H1 (cell line): ENCODE data around the gene CLPSL2. TPM values are rescaled to one million over a fixed set of nuclear protein-coding genes. Genes with fewer than 3 reads are reported as not detected.
A peak's percentile ranks its signal among the peaks of the same experiment; 100 is the strongest.

Experiments used
- CTCF ChIA-PET: fragments of 300-600 bp; sonication (Branson Sonifier 250); formaldehyde crosslinking; loops from one replicate; lab custom pipeline; 2021; ENCODE audit not compliant: partially characterized antibody; lab: Charles Lee
- POLR2A ChIA-PET: fragments of 300-600 bp; sonication (Branson Sonifier 250); formaldehyde crosslinking; loops from one replicate; lab custom pipeline; 2021; ENCODE audit warnings: inconsistent platforms; ENCODE audit not compliant: partially characterized antibody; lab: Charles Lee
- DNase-seq, 2 experiments: peaks; one replicate each; pipeline versions ENCODE4 v3.0.0 to v3.0.0-alpha.2; 2010 to 2022; ENCODE audit warnings: low spot score in 2 of 2, low read depth in 1 of 2, mixed read lengths in 1 of 2
- FAIRE-seq: peaks from 2 replicates; lab custom pipeline; 2011; peaks lifted over from hg19 to GRCh38; lab: Jason Lieb, UNC
- H2AFZ ChIP-seq: 2 replicates; pipeline ENCODE4 v1.8.1; 2012; ENCODE audit warnings: low read length, inconsistent platforms
- H2AK5ac ChIP-seq: 2 replicates; pipeline ENCODE4 v1.6.1; 2013; ENCODE audit warnings: low read depth, low read length
- H2BK120ac ChIP-seq: replicated peaks from 2 replicates; pipeline ENCODE3; 2013; ENCODE audit warnings: low read depth, low read length, inconsistent platforms
- H2BK12ac ChIP-seq: 2 replicates; pipeline ENCODE4 v1.6.1; 2013; ENCODE audit warnings: low read depth, low read length
- H2BK15ac ChIP-seq: 2 replicates; pipeline ENCODE4 v1.6.1; 2013; ENCODE audit warnings: low read length
- H2BK20ac ChIP-seq: 2 replicates; pipeline ENCODE4 v1.6.1; 2013; ENCODE audit warnings: low read length
- H2BK5ac ChIP-seq: 2 replicates; pipeline ENCODE4 v1.6.1; 2013; ENCODE audit warnings: low read depth, low read length
- H3K14ac ChIP-seq: 2 replicates; pipeline ENCODE4 v1.6.1; 2013; ENCODE audit warnings: inconsistent platforms; ENCODE audit not compliant: insufficient read length
- H3K18ac ChIP-seq: 2 replicates; pipeline ENCODE4 v1.6.1; 2013; ENCODE audit warnings: low read length; ENCODE audit errors: extremely low read depth
- H3K23ac ChIP-seq: 2 replicates; pipeline ENCODE4 v1.6.1; 2013; ENCODE audit warnings: inconsistent platforms; ENCODE audit not compliant: insufficient read length
- H3K23me2 ChIP-seq: 2 replicates; pipeline ENCODE4 v1.6.1; 2013; ENCODE audit warnings: low read depth, low read length
- H3K27ac ChIP-seq: 2 replicates; pipeline ENCODE4 v1.6.1; 2011; ENCODE audit warnings: low read depth, low read length, inconsistent platforms
- H3K27me3 ChIP-seq, 4 experiments: replicated peaks in 1 of 4; 1 replicate in 1 of 4; 2 replicates in 3 of 4; pipeline versions ENCODE4 v1.6.1 to v1.8.1; 2011 to 2013; ENCODE audit warnings: low read length in 3 of 4, mild to moderate bottlenecking in 3 of 4, inconsistent platforms in 2 of 4, mixed read lengths in 2 of 4, moderate library complexity in 1 of 4; ENCODE audit not compliant: control insufficient read depth in 3 of 4, insufficient read depth in 3 of 4; ENCODE audit errors: extremely low read depth in 1 of 4
- H3K36me3 ChIP-seq, 4 experiments: 2 replicates each; pipeline versions ENCODE4 v1.6.1 to v1.8.1; 2011 to 2013; ENCODE audit warnings: mild to moderate bottlenecking in 4 of 4, low read length in 3 of 4, moderate library complexity in 2 of 4, control low read depth in 1 of 4, inconsistent platforms in 1 of 4; ENCODE audit not compliant: insufficient read depth in 4 of 4, control insufficient read depth in 2 of 4
- H3K4ac ChIP-seq: replicated peaks from 2 replicates; pipeline ENCODE3; 2013; ENCODE audit warnings: low read length, low read depth, mixed read lengths, inconsistent platforms; ENCODE audit not compliant: insufficient read length
- H3K4me1 ChIP-seq, 4 experiments: replicated peaks in 1 of 4; 1 replicate in 1 of 4; 2 replicates in 3 of 4; pipeline versions ENCODE4 v1.6.1 to v1.8.1; 2011 to 2013; ENCODE audit warnings: low read length in 3 of 4, inconsistent platforms in 2 of 4, mixed read lengths in 1 of 4; ENCODE audit not compliant: insufficient read depth in 4 of 4, control insufficient read depth in 3 of 4
- H3K4me2 ChIP-seq, 2 experiments: 2 replicates each; pipeline versions ENCODE4 v1.6.1 to v1.8.1; 2011 to 2013; ENCODE audit warnings: low read depth in 2 of 2, low read length in 2 of 2, control low read depth in 1 of 2, inconsistent platforms in 1 of 2, mild to moderate bottlenecking in 1 of 2; ENCODE audit not compliant: insufficient read depth in 1 of 2
- H3K4me3 ChIP-seq, 4 experiments: fragments of 200-600, 300-600 bp in 1 of 4; sonication (generic), shearing (Covaris generic), sonication (Bioruptor Twin) in 1 of 4; 2 replicates each; pipeline versions ENCODE4 v1.5.1 to v1.8.1; 2011 to 2016; ENCODE audit warnings: low read length in 4 of 4, low read depth in 3 of 4, control low read depth in 2 of 4, inconsistent platforms in 2 of 4, mild to moderate bottlenecking in 2 of 4, mixed read lengths in 1 of 4, moderate library complexity in 1 of 4; ENCODE audit not compliant: insufficient read depth in 2 of 4; ENCODE audit errors: extremely low read depth in 1 of 4
- H3K56ac ChIP-seq: replicated peaks from 2 replicates; pipeline ENCODE3; 2013; ENCODE audit warnings: low read depth, mild to moderate bottlenecking, mixed read lengths, low read length, inconsistent platforms; ENCODE audit not compliant: insufficient read length
- H3K79me1 ChIP-seq: 2 replicates; pipeline ENCODE4 v1.6.1; 2013; ENCODE audit warnings: low read depth, low read length, control low read depth
- H3K79me2 ChIP-seq, 2 experiments: 2 replicates each; pipeline versions ENCODE4 v1.6.1 to v1.8.1; 2012 to 2013; ENCODE audit warnings: low read length in 2 of 2, mild to moderate bottlenecking in 2 of 2, inconsistent platforms in 1 of 2; ENCODE audit not compliant: insufficient read depth in 2 of 2, control insufficient read depth in 1 of 2
- H3K9ac ChIP-seq, 4 experiments: replicated peaks in 1 of 4; 1 replicate in 1 of 4; 2 replicates in 3 of 4; pipeline versions ENCODE4 v1.6.1 to v1.8.1; 2011 to 2013; ENCODE audit warnings: low read depth in 3 of 4, low read length in 3 of 4, control low read depth in 2 of 4, mild to moderate bottlenecking in 2 of 4, moderate library complexity in 2 of 4, inconsistent platforms in 1 of 4; ENCODE audit errors: extremely low read depth in 1 of 4
- H3K9me3 ChIP-seq, 2 experiments: 2 replicates each; pipeline versions ENCODE4 v1.6.1 to v1.8.1; 2012 to 2013; ENCODE audit warnings: mild to moderate bottlenecking in 2 of 2, moderate library complexity in 2 of 2, control low read depth in 1 of 2, inconsistent platforms in 1 of 2, low read depth in 1 of 2, low read length in 1 of 2, mixed read lengths in 1 of 2; ENCODE audit not compliant: insufficient read depth in 2 of 2
- H4K20me1 ChIP-seq, 2 experiments: replicated peaks in 1 of 2; 2 replicates each; pipeline versions ENCODE3 to v1.8.1; 2011 to 2013; ENCODE audit warnings: inconsistent platforms in 2 of 2, low read length in 2 of 2, mild to moderate bottlenecking in 1 of 2; ENCODE audit not compliant: insufficient read depth in 2 of 2, control insufficient read depth in 1 of 2
- H4K5ac ChIP-seq: 2 replicates; pipeline ENCODE4 v1.6.1; 2013; ENCODE audit warnings: low read length, low read depth, mixed read lengths, inconsistent platforms; ENCODE audit not compliant: insufficient read length
- H4K8ac ChIP-seq: 2 replicates; pipeline ENCODE4 v1.8.0; 2013; ENCODE audit warnings: mild to moderate bottlenecking, moderate library complexity, low read length, inconsistent platforms; ENCODE audit not compliant: insufficient read depth; ENCODE audit errors: extremely low read depth
- H4K91ac ChIP-seq: replicated peaks from 2 replicates; pipeline ENCODE3; 2013; ENCODE audit warnings: low read length, mixed read lengths, inconsistent platforms; ENCODE audit not compliant: insufficient read length
- FOSL1 ChIP-seq: IDR thresholded peaks from 2 replicates; pipeline ENCODE4 v1.6.1; 2011; ENCODE audit warnings: mild to moderate bottlenecking, low read depth, low read length, moderate library complexity; ENCODE audit not compliant: insufficient read depth
- HDAC2 ChIP-seq, 2 experiments: fragments of 300-600 bp in 1 of 2; sonication (generic) in 1 of 2; IDR thresholded peaks; 2 replicates each; pipeline ENCODE4 v1.6.1; 2011 to 2012; ENCODE audit warnings: low read depth in 2 of 2, low read length in 2 of 2, mild to moderate bottlenecking in 2 of 2, moderate library complexity in 2 of 2, borderline replicate concordance in 1 of 2, inconsistent platforms in 1 of 2
- KDM4A ChIP-seq: IDR thresholded peaks from one replicate; pipeline ENCODE4 v1.7.1; 2012; ENCODE audit warnings: low read depth, mild to moderate bottlenecking, moderate library complexity, low read length, inconsistent platforms; ENCODE audit not compliant: severe bottlenecking
- NRF1 ChIP-seq: IDR thresholded peaks from 2 replicates; pipeline ENCODE4 v1.6.1; 2011; ENCODE audit warnings: mild to moderate bottlenecking, low read depth, low read length, improper control_type of control experiment
- TAF1 ChIP-seq: IDR thresholded peaks from 2 replicates; pipeline ENCODE4 v1.6.1; 2011; ENCODE audit warnings: mild to moderate bottlenecking, low read depth, low read length
- WGBS, 2 experiments: shearing (Covaris generic) in 1 of 2; methylation state at CpG; one replicate each; pipeline versions ENCODE4 v1.1.6 to v1.1.7; 2013 to 2015; ENCODE audit warnings: low lambda C conversion rate in 2 of 2, mixed read lengths in 2 of 2, inconsistent platforms in 1 of 2, low coverage in 1 of 2, missing lambda C conversion rate in 1 of 2; ENCODE audit not compliant: insufficient replicate concordance in 2 of 2, insufficient coverage in 1 of 2, insufficient read length in 1 of 2; ENCODE audit errors: extremely low coverage in 1 of 2, missing lambda C conversion rate in 1 of 2; 5-methylcytosine and 5-hydroxymethylcytosine counted together
- long read RNA-seq, 2 experiments: library from RNA in 1 of 2; library from capped mRNA in 1 of 2; stranded (forward); transcript quantifications; one replicate each; pipeline ENCODE4 v2.0.0, GENCODE V29; 2021; ENCODE audit warnings: inconsistent platforms in 1 of 2
- polyA minus RNA-seq, 3 experiments: library from RNA; depleted of rRNA, polyadenylated mRNA; stranded (reverse); fragments of >200 nt; gene quantifications; 1 replicate in 2 of 3; 2 replicates in 1 of 3; pipeline ENCODE4 v1.2.3, GENCODE V29; 2011
- polyA plus RNA-seq, 7 experiments: library from polyadenylated mRNA; depleted of rRNA in 3 of 7; stranded (reverse) in 5 of 7; unstranded in 2 of 7; fragments of >200 nt in 5 of 7; fragments of 200-250 nt in 2 of 7; gene quantifications; 1 replicate in 5 of 7; 2 replicates in 1 of 7; 4 replicates in 1 of 7; pipeline versions ENCODE4 v1.2.1 to v1.2.3, GENCODE V29; 2011 to 2013; ENCODE audit warnings: missing spikeins in 2 of 7, mixed read lengths in 2 of 7
- total RNA-seq: library from RNA; stranded (reverse); fragmentation: NEBNext Ultra II Directional; extraction: Animal tissue kit (Norgen Biotek cat#: 25700); gene quantifications from 2 replicates; pipeline ENCODE4 v1.2.1, GENCODE V29; 2021
- TF ChIP-seq, protein P1 (sequence below): IDR thresholded peaks from 2 replicates; pipeline ENCODE4 v1.6.1; 2011; ENCODE audit warnings: low read length, improper control_type of control experiment

The CLPSL2 gene, protein sequence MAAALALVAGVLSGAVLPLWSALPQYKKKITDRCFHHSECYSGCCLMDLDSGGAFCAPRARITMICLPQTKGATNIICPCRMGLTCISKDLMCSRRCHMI
- total RNA-seq: 1.4 TPM in 2 replicates
- polyA plus RNA-seq (2011; rRNA removed): 3.2 and 3.4 TPM in 2 replicates
- polyA plus RNA-seq (2011; cell fraction: cytosol; rRNA removed): 1.0 TPM
- 3.3 TPM for polyA plus RNA-seq (2011; cell fraction: nucleus; rRNA removed)
- polyA plus RNA-seq (2012, experiment 1 of 2): 2.6 to 6.7 TPM (median 5.0 TPM) in 4 replicates
- polyA plus RNA-seq (2012, experiment 2 of 2): not detected
- 4.3 TPM for polyA plus RNA-seq (2013, experiment 1 of 2)
- 4.7 TPM for polyA plus RNA-seq (2013, experiment 2 of 2)
- not detected in 2 replicates for polyA minus RNA-seq (2011; rRNA and poly(A)+ RNA removed)
- polyA minus RNA-seq (2011; cell fraction: cytosol; rRNA and poly(A)+ RNA removed): not detected
- polyA minus RNA-seq (2011; cell fraction: nucleus; rRNA and poly(A)+ RNA removed): 2.7 TPM
- long read RNA-seq, experiment 1: 0 reads
- long read RNA-seq, experiment 2: 0 reads

DNA sequence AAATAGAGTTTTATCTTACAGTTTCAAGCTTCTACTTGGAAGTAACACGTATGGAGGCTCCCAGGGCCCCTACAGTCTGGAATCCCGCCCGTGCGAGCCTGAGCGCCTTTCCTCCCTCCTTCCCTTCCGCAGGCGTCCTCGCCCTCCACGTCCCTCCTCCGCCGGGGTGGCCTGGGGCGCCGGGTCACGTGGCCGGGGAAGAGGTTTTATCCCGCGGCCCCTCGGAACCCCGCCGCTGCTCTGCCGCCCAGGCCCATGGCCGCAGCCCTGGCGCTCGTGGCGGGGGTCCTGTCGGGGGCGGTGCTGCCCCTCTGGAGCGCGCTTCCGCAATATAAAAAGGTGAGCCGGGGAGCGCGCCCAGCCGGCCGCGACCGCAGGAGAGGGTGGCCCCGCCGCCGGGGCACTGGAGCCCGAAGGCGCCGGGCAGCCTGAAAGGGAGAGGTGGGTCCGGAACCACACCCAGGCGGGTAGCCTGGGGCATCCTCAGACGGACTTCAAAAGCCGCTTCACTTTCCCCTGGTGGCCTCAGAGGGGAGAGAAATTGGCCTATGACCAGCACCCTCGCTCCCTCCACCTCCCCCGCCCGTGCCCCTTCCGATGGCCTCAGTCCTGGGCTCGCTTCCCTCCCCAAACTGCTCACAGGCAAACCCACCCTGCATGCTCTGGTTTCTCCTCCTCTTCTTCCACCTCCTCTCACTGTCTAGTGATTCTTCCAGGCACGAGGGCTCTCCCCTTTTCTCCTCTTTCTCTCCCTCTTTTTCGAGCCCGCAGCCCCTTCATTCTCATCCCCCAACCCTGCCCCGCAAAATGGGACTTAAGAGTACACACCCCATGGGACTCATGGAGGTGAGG lies at the start of gene CLPSL2:
Gene CLPSL2 (plus strand): TSS at position 235 of the 852 bp plus-strand sequence. CDS start 21 bp downstream, at position 256.
- no peaks in the 10 kb centered on the region for H3K36me3 ChIP-seq
- H3K23me2 ChIP-seq: peaks cover 5% of the 10 kb centered on the region
- H3K9ac ChIP-seq: peak within 1 kb of the TSS in 1 of 4 experiments; percentile 14; a peak in 3 of 7 replicates
- no peak within 1 kb of the TSS for H2AFZ ChIP-seq
- no peak within 1 kb of the TSS for H2BK20ac ChIP-seq
- no peak within 1 kb of the TSS for H3K56ac ChIP-seq
- peak within 1 kb of the TSS; percentile 87 for H3K18ac ChIP-seq
- H3K27me3 ChIP-seq: peaks cover 0 to 8% (median 3%) of the 10 kb centered on the region in 4 experiments; a peak in 4 of 7 replicates
- H3K79me1 ChIP-seq: no peaks in the 10 kb centered on the region
- H2BK120ac ChIP-seq: no peak within 1 kb of the TSS
- no peak within 1 kb of the TSS for H2AK5ac ChIP-seq
- H3K27ac ChIP-seq: no peak within 1 kb of the TSS
- DNase-seq: peak in 1 of 2 experiments; percentile 83
- ChIA-PET CTCF (interaction anchor here (0.6 to 1.0 kb wide), 3 partner anchors 20 to 110 kb away, joined by 3 read pairs; no protein-coding TSS in a partner anchor), POLR2A (interaction anchor here (0.6 to 1.3 kb wide), 3 partner anchors 11 to 990 kb away, joined by 3 to 4 read pairs (median 3); no protein-coding TSS in a partner anchor)
- WGBS, 2 experiments: 4% methylated on average over 34 of the region's 56 CpGs; no CpG with 5 or more reads in 1 of the 2 experiments
- H4K20me1 ChIP-seq: no peaks in the 10 kb centered on the region
- H3K23ac ChIP-seq: no peak within 1 kb of the TSS
- no peaks in the 10 kb centered on the region for H3K9me3 ChIP-seq
- H2BK15ac ChIP-seq: peak within 1 kb of the TSS; percentile 97
- 0 out of 2 replicates have a peak within 1 kb of the TSS, but pooled peaks have one; percentile 60 for H2BK12ac ChIP-seq
- H3K4me1 ChIP-seq: peaks cover 0 to 7% (median under 1%) of the 10 kb centered on the region in 4 experiments; a peak in 1 of 7 replicates
- H4K8ac ChIP-seq: peak within 1 kb of the TSS; percentile 60
- peak within 1 kb of the TSS; percentile 66 to 67 for H3K4me2 ChIP-seq
- H3K4me3 ChIP-seq: peak within 1 kb of the TSS; percentile 27 to 67 (median 40)
- H3K14ac ChIP-seq: no peak within 1 kb of the TSS
- H3K79me2 ChIP-seq: no peaks in the 10 kb centered on the region
- H4K5ac ChIP-seq: no peak within 1 kb of the TSS
- no peak within 1 kb of the TSS for H2BK5ac ChIP-seq
- FAIRE-seq: no peak
- peak within 1 kb of the TSS; percentile 96 for H3K4ac ChIP-seq
- H4K91ac ChIP-seq: peak within 1 kb of the TSS; percentile 47
- no peak for TF ChIP-seq NRF1
- peak; percentile 40; the same call in 1 of the 2 replicates for TF ChIP-seq TAF1
- TF ChIP-seq HDAC2 (IDR thresholded peaks at IDR 0.05; ENCODE audit: borderline replicate concordance in 1 of 2, low read depth in 2 of 2, low read length in 2 of 2): peak in 1 of 2 experiments; percentile 61; a peak in 1 of 4 replicates
- TF ChIP-seq KDM4A: peak; percentile 79
- no peak for TF ChIP-seq FOSL1
- TF ChIP-seq, protein P1, sequence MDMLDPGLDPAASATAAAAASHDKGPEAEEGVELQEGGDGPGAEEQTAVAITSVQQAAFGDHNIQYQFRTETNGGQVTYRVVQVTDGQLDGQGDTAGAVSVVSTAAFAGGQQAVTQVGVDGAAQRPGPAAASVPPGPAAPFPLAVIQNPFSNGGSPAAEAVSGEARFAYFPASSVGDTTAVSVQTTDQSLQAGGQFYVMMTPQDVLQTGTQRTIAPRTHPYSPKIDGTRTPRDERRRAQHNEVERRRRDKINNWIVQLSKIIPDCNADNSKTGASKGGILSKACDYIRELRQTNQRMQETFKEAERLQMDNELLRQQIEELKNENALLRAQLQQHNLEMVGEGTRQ: peak; percentile 83
